ENCODE data around the gene PPM1H.
"Not testable (repeated sequence)": the region's sequence is repeated elsewhere in the genome, so short reads cannot be mapped to it uniquely, and the experiment has no call there.

PPM1H gene

DNA sequence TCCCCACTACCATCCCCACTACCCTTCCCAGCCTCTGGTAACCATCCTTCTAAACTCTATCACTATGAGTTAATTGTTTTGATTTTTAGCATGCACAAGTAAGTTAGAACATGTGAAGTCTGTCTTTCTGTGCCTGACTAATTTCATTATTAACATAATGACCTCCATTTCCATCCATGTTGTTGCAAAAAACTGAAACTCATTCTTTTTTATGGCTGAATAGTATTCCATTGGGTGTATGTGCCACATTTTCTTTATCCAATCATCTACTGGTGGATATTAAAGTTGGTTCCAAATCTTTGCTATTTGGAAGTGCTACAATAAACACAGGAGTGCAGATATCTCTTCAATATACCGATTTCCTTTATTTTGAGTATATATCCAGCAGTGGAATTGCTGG, 13.2 kb upstream of the PPM1H start:
- peaks cover 20% of the 10 kb centered on the region for H3K4me1 Mint-ChIP-seq
- H3K27me3 Mint-ChIP-seq (ENCODE audit: low read depth, poor library complexity) = peaks cover 5% of the 10 kb centered on the region
- TF ChIP-seq, protein P1, sequence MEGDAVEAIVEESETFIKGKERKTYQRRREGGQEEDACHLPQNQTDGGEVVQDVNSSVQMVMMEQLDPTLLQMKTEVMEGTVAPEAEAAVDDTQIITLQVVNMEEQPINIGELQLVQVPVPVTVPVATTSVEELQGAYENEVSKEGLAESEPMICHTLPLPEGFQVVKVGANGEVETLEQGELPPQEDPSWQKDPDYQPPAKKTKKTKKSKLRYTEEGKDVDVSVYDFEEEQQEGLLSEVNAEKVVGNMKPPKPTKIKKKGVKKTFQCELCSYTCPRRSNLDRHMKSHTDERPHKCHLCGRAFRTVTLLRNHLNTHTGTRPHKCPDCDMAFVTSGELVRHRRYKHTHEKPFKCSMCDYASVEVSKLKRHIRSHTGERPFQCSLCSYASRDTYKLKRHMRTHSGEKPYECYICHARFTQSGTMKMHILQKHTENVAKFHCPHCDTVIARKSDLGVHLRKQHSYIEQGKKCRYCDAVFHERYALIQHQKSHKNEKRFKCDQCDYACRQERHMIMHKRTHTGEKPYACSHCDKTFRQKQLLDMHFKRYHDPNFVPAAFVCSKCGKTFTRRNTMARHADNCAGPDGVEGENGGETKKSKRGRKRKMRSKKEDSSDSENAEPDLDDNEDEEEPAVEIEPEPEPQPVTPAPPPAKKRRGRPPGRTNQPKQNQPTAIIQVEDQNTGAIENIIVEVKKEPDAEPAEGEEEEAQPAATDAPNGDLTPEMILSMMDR (IDR thresholded peaks at IDR 0.05) = no peak
- H3K36me3 Mint-ChIP-seq (ENCODE audit: low read depth) = no peaks in the 10 kb centered on the region
- no peak for DNase-seq
- H3K4me3 Mint-ChIP-seq = no peak overlapping the region
- peaks cover 52% of the 10 kb centered on the region for H3K9me3 Mint-ChIP-seq
- H3K27ac Mint-ChIP-seq = no peak overlapping the region

DNA sequence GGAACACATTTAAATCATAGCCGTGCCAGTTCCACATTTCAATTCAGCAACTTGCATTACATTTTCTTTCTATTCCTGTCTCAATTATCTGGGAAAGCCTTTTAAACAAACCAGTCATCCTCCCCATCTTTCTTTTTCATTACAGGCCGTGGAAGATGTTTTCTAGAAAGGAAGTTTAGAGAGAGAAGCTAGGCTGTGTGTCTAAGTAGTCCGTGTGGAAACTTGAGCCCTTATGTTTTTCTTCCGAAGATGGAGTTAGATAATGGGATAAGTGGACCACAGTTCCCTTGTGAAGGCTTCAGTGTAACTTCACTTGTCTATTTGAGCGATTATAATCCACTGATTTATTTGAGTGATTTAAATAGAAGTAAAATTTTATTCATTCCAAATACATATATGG, 12.4 kb upstream of the PPM1H start:
- DNase-seq = no peak
- H3K4me1 Mint-ChIP-seq = peaks cover 27% of the 10 kb centered on the region
- no peaks in the 10 kb centered on the region for H3K36me3 Mint-ChIP-seq (ENCODE audit: low read depth)
- TF ChIP-seq, protein P1 (IDR thresholded peaks at IDR 0.05) = no peak
- H3K27ac Mint-ChIP-seq = no peak overlapping the region
- no peak overlapping the region for H3K4me3 Mint-ChIP-seq
- peaks cover 48% of the 10 kb centered on the region for H3K9me3 Mint-ChIP-seq
- H3K27me3 Mint-ChIP-seq (ENCODE audit: low read depth, poor library complexity) = peaks cover 5% of the 10 kb centered on the region

DNA sequence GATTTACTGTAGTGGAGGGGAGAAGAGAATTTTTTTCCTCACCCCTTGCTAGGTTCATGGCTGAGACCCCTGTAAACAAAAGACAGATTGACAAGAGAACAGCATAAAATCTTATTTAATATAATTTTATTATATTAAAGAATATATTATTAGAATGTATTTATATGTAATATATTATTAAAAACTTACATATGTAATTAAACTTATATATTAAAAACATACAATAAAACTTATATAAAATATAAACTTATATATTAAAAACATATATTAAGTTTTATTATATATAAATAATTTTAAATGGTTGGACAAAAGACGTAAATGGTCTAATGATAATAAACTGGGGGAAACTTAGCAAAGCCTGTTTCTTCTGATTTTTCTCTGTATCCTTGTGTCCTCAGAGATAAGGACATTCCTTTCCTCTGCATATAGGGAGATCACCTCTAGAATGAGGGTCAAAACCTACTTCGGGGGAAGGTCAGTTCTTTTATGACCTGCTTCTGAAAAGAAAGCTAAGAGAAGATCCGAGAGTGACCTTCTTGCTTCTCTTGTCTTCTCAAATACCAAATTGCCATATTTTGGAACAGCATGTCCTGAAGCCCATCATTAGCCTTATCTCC, 8.9 kb upstream of the PPM1H start:
- H3K27me3 Mint-ChIP-seq (ENCODE audit: low read depth, poor library complexity) = peaks cover 5% of the 10 kb centered on the region
- no peaks in the 10 kb centered on the region for H3K36me3 Mint-ChIP-seq (ENCODE audit: low read depth)
- H3K4me3 Mint-ChIP-seq = no peak overlapping the region
- DNase-seq = no peak
- peaks cover 17% of the 10 kb centered on the region for H3K9me3 Mint-ChIP-seq
- no peak overlapping the region for H3K27ac Mint-ChIP-seq
- peaks cover 40% of the 10 kb centered on the region for H3K4me1 Mint-ChIP-seq
- TF ChIP-seq, protein P1 (IDR thresholded peaks at IDR 0.05) = no peak

DNA sequence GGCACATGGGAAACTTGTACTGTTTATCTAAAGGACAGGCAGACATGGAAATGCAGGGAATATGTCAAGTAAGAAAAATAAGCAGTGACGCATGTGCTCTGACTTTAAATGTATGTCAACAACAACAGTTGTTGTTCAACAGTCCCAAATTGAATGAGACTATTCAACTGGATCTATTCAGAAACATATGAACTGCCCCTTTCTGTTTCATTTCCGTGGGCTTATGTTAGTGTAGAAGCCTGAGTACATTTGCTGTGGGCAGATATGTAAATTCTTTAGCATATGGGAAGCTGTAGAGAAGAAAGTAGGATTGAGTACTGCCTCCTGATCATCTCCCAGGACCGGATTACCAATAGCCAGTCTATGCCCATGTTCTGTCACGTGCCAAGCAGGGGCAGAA, 7.4 kb upstream of the PPM1H start:
- H3K36me3 Mint-ChIP-seq (ENCODE audit: low read depth); DNase-seq; H3K4me3 Mint-ChIP-seq; H3K27ac Mint-ChIP-seq; H3K9me3 Mint-ChIP-seq; H3K27me3 Mint-ChIP-seq (ENCODE audit: low read depth, poor library complexity): not testable (repeated sequence)
- H3K4me1 Mint-ChIP-seq = peaks cover 40% of the 10 kb centered on the region

DNA sequence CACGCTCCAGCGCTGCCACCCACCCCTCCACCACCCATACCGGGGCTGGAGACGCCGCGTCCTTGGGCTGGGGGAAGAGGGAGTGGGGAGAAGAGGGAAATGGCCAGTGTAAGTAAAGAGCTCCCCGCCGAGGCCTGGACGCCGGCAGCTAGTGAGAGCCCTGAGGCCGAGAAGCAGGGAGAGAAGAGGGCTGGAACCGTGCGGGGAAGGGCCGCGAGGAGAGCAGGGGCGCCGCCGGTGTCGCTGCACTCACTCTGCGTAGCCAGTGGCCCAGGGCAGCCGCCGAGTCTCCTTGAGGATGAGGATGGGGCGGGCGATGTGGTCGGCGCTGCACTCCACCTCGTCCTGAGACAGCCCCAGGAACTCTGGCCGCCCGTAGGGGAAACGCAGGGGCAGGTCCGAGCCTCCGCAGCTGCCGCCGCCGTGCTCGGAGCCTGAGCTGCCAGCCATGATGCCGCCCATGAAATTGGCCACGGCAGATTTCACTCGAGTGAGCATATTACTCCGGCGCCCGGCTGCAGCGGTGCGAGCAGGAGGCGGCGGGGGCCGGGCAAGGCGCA, 631 bp downstream of the PPM1H start:
- Mint-ChIP-seq H3K4me3 (peak overlapping the region; percentile 97), H3K9me3 (no peaks in the 10 kb centered on the region), H3K4me1 (peaks cover 47% of the 10 kb centered on the region), H3K27ac (no peak overlapping the region), H3K36me3 (ENCODE audit: low read depth) (no peaks in the 10 kb centered on the region), H3K27me3 (ENCODE audit: low read depth, poor library complexity) (peaks cover 17% of the 10 kb centered on the region)
- TF ChIP-seq, protein P1 (IDR thresholded peaks at IDR 0.05) = no peak
- DNase-seq = no peak

DNA sequence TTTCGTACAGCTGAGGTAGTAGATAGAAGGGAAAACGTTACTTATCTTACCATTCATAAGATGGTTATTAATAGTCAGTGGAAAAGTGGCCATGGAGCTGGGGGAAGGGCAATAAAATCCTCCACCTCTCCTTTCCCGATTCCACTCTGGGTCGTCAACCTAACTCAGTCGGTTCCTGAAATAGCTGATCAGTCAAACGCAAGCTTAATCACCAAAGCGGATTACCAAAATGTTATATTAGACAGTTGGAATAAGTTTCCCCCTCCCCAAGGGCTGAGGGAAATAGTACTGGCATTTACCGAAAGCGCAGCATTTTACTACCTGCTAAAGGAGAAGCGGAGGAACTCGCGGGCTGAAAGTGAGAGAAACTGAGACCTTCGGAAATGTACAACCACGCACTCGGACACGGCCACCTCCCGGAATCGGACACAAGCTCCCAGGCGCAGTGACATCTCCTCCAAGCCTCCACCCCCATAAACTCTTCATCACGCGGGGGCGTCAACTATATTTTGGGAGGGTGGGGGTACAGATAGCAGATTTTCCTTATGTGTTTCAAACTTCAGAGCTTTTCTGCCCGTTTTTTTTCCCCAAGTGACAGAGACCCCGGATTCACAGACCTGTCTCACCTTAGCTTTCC, 1.2 kb downstream of the PPM1H start:
- H3K9me3 Mint-ChIP-seq = no peaks in the 10 kb centered on the region
- H3K27ac Mint-ChIP-seq = no peak overlapping the region
- H3K4me1 Mint-ChIP-seq = peaks cover 47% of the 10 kb centered on the region
- H3K36me3 Mint-ChIP-seq (ENCODE audit: low read depth) = no peaks in the 10 kb centered on the region
- peak overlapping the region; percentile 97 for H3K4me3 Mint-ChIP-seq
- peaks cover 17% of the 10 kb centered on the region for H3K27me3 Mint-ChIP-seq (ENCODE audit: low read depth, poor library complexity)
- TF ChIP-seq, protein P1 (IDR thresholded peaks at IDR 0.05) = no peak
- DNase-seq = peak; percentile 20
